ENCODE measurements around the gene SORCS2.

The SORCS2 gene

GRCh38 chr4:7464259-7464655, 271.9 kb downstream of the SORCS2 start:
- no peak for DNase-seq

GRCh38 chr4:7465017-7465416, 272.7 kb downstream of the SORCS2 start:
- no peak for DNase-seq

GRCh38 chr4:7466215-7466614, 273.9 kb downstream of the SORCS2 start:
- no peak for DNase-seq

- no peak for DNase-seq
Observed at GRCh38 chr4:7466904-7467303, 274.6 kb downstream of the SORCS2 start.

- DNase-seq = no peak
Observed at GRCh38 chr4:7467471-7467870, 275.1 kb downstream of the SORCS2 start.

- no peak for DNase-seq
Observed at GRCh38 chr4:7469023-7469422, 276.7 kb downstream of the SORCS2 start.

- no peak for DNase-seq
Observed at GRCh38 chr4:7470111-7470510, 277.8 kb downstream of the SORCS2 start.

- no peak for DNase-seq
Observed at GRCh38 chr4:7470522-7471128, 278.3 kb downstream of the SORCS2 start.

GRCh38 chr4:7472442-7473013, 280.2 kb downstream of the SORCS2 start:
- DNase-seq = no peak

- DNase-seq = no peak
Observed at GRCh38 chr4:7473081-7473480, 280.7 kb downstream of the SORCS2 start.

GRCh38 chr4:7474320-7474719, 282.0 kb downstream of the SORCS2 start:
- no peak for DNase-seq

GRCh38 chr4:7475207-7475606, 282.9 kb downstream of the SORCS2 start:
- DNase-seq = no peak

GRCh38 chr4:7476820-7477219, 284.5 kb downstream of the SORCS2 start:
- DNase-seq = no peak

GRCh38 chr4:7477695-7478094, 285.4 kb downstream of the SORCS2 start:
- DNase-seq = no peak

- DNase-seq = no peak
Observed at GRCh38 chr4:7478665-7479064, 286.3 kb downstream of the SORCS2 start.

GRCh38 chr4:7480423-7480822, 288.1 kb downstream of the SORCS2 start:
- DNase-seq = no peak

GRCh38 chr4:7481227-7481626, 288.9 kb downstream of the SORCS2 start:
- no peak for DNase-seq

- no peak for DNase-seq
Observed at GRCh38 chr4:7485096-7485495, 292.8 kb downstream of the SORCS2 start.

- DNase-seq = no peak
Observed at GRCh38 chr4:7486101-7486500, 293.8 kb downstream of the SORCS2 start.

GRCh38 chr4:7487502-7487901, 295.2 kb downstream of the SORCS2 start:
- DNase-seq = no peak

- no peak for DNase-seq
Observed at GRCh38 chr4:7487998-7488671, 295.8 kb downstream of the SORCS2 start.

- DNase-seq = no peak
Observed at GRCh38 chr4:7491915-7492314, 299.6 kb downstream of the SORCS2 start.

GRCh38 chr4:7498446-7499200, 306.3 kb downstream of the SORCS2 start:
- no peak for DNase-seq

GRCh38 chr4:7499661-7500060, 307.3 kb downstream of the SORCS2 start:
- DNase-seq = no peak

Data from suppressor macrophage treated with lipopolysaccharide for 1 hour (primary cell).